Trophoblast cell (in vitro differentiated cells and primary cell): Measurements from ENCODE around the gene ANKRD61.
A peak's percentile ranks its signal among the peaks of the same experiment; 100 is the strongest.
"Not testable (repeated sequence)": the region's sequence is repeated elsewhere in the genome, so short reads cannot be mapped to it uniquely, and the experiment has no call there.

Experiments
- DNase-seq, 2 donors: peaks; one replicate each; pipeline ENCODE4 v3.0.0-alpha.2; 2016
- H2AFZ ChIP-seq: 2 replicates; pipeline ENCODE4 v1.6.1; 2013; ENCODE audit warnings: low read length, moderate library complexity, mild to moderate bottlenecking; ENCODE audit not compliant: insufficient read depth, poor library complexity
- H2AK5ac ChIP-seq: 2 replicates; pipeline ENCODE4 v1.6.1; 2013; ENCODE audit warnings: mild to moderate bottlenecking, low read length
- H2BK120ac ChIP-seq: 2 replicates; pipeline ENCODE4 v1.6.1; 2013; ENCODE audit warnings: low read length, mild to moderate bottlenecking, moderate library complexity; ENCODE audit not compliant: insufficient read depth, poor library complexity
- H2BK12ac ChIP-seq: 2 replicates; pipeline ENCODE4 v1.6.1; 2013; ENCODE audit warnings: mild to moderate bottlenecking, low read length, moderate library complexity
- H2BK5ac ChIP-seq: 2 replicates; pipeline ENCODE4 v1.6.1; 2013; ENCODE audit warnings: low read length, low read depth, moderate library complexity, mild to moderate bottlenecking; ENCODE audit not compliant: poor library complexity
- H3K14ac ChIP-seq: 2 replicates; pipeline ENCODE4 v1.6.1; 2013; ENCODE audit warnings: mild to moderate bottlenecking, low read length
- H3K18ac ChIP-seq: 2 replicates; pipeline ENCODE4 v1.6.1; 2013; ENCODE audit warnings: mild to moderate bottlenecking, low read length
- H3K23ac ChIP-seq: 2 replicates; pipeline ENCODE4 v1.6.1; 2013; ENCODE audit warnings: low read length
- H3K27ac ChIP-seq: 2 replicates; pipeline ENCODE4 v1.5.1; 2013; ENCODE audit warnings: low read depth, mild to moderate bottlenecking, inconsistent platforms, low read length, moderate library complexity
- H3K27me3 ChIP-seq: 2 replicates; pipeline ENCODE4 v1.6.1; 2013; ENCODE audit warnings: inconsistent platforms, mild to moderate bottlenecking, low read length, moderate library complexity; ENCODE audit not compliant: insufficient read depth
- H3K36me3 ChIP-seq, 2 experiments: 1 replicate in 1 of 2; 2 replicates in 1 of 2; pipeline ENCODE4 v1.6.1; 2013; ENCODE audit warnings: low read length in 2 of 2, mild to moderate bottlenecking in 2 of 2, moderate library complexity in 1 of 2; ENCODE audit not compliant: insufficient read depth in 2 of 2, control insufficient read depth in 1 of 2
- H3K4ac ChIP-seq: 2 replicates; pipeline ENCODE4 v1.6.1; 2013; ENCODE audit warnings: low read depth, mild to moderate bottlenecking, low read length, moderate library complexity
- H3K4me1 ChIP-seq, 2 experiments: 1 replicate in 1 of 2; 2 replicates in 1 of 2; pipeline ENCODE4 v1.6.1; 2013; ENCODE audit warnings: low read length in 2 of 2, mild to moderate bottlenecking in 2 of 2, moderate library complexity in 1 of 2; ENCODE audit not compliant: insufficient read depth in 2 of 2, control insufficient read depth in 1 of 2
- H3K4me2 ChIP-seq: 2 replicates; pipeline ENCODE4 v1.6.1; 2013; ENCODE audit warnings: inconsistent platforms, mild to moderate bottlenecking, low read length, moderate library complexity
- H3K4me3 ChIP-seq: 2 replicates; pipeline ENCODE4 v1.5.1; 2013; ENCODE audit warnings: mild to moderate bottlenecking, low read depth, low read length, inconsistent platforms
- H3K79me1 ChIP-seq: one replicate; pipeline ENCODE4 v1.6.1; 2013; ENCODE audit warnings: low read length
- H3K79me2 ChIP-seq: 2 replicates; pipeline ENCODE4 v1.6.1; 2013; ENCODE audit warnings: low read length, mild to moderate bottlenecking; ENCODE audit not compliant: control insufficient read depth, insufficient read depth, poor library complexity
- H3K9ac ChIP-seq: 2 replicates; pipeline ENCODE4 v1.6.1; 2013; ENCODE audit warnings: mild to moderate bottlenecking, low read length
- H3K9me3 ChIP-seq: 2 replicates; pipeline ENCODE4 v1.6.1; 2013; ENCODE audit warnings: low read depth, mild to moderate bottlenecking, control low read depth, inconsistent platforms, low read length; ENCODE audit not compliant: insufficient read depth
- H4K12ac ChIP-seq: 2 replicates; pipeline ENCODE4 v1.6.1; 2013; ENCODE audit warnings: low read depth, mild to moderate bottlenecking, low read length, moderate library complexity
- H4K8ac ChIP-seq: 2 replicates; pipeline ENCODE4 v1.6.1; 2013; ENCODE audit warnings: low read depth, mild to moderate bottlenecking, low read length, moderate library complexity
- H4K91ac ChIP-seq: one replicate; pipeline ENCODE4 v1.6.1; 2013; ENCODE audit warnings: low read depth, mild to moderate bottlenecking, low read length, moderate library complexity
- WGBS: extraction: QIAGEN DNeasy Blood & Tissue Kit; methylation state at CpG from one replicate; pipeline ENCODE4 v1.1.7; 2013; ENCODE audit warnings: missing lambda C conversion rate; ENCODE audit not compliant: insufficient read length, insufficient coverage; ENCODE audit errors: extremely low coverage; 5-methylcytosine and 5-hydroxymethylcytosine counted together

Gene ANKRD61

DNA sequence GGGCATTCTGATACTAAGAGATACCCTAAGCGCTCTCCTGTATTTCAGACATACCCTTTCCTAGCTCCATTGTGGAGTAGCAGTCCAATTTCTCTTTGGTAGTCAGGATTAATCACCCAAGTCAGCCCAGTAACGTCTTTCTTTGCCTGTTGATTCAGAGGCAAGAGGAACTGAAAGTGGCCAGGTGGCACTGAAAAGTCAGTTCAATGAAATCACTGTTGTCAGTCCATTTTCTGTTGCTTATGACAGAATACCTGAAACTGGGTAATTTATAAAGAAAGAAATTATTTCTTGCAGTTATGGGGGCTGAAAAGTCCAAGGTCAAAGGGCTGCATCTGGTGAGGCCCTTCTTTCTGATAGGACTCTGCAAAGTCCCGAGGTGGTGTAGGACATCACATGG lies 40.2 kb downstream of the ANKRD61 start:
- H3K79me2 ChIP-seq = no peaks in the 10 kb centered on the region
- H3K9ac ChIP-seq = no peak overlapping the region
- no peak overlapping the region for H3K23ac ChIP-seq
- H3K18ac ChIP-seq = no peak overlapping the region
- no peak overlapping the region for H3K4me3 ChIP-seq
- no peak overlapping the region for H4K12ac ChIP-seq
- peaks cover 3% of the 10 kb centered on the region for H3K79me1 ChIP-seq
- H3K4me2 ChIP-seq = no peak overlapping the region
- no CpG with 5 or more reads among the region's 3 CpGs for WGBS
- DNase-seq = no peak
- no peaks in the 10 kb centered on the region for H3K4me1 ChIP-seq
- H3K36me3 ChIP-seq = no peaks in the 10 kb centered on the region
- no peaks in the 10 kb centered on the region for H3K27me3 ChIP-seq
- no peak overlapping the region for H3K14ac ChIP-seq
- H2AK5ac ChIP-seq = no peak overlapping the region
- no peak overlapping the region for H4K8ac ChIP-seq
- no peak overlapping the region for H4K91ac ChIP-seq
- no peaks in the 10 kb centered on the region for H3K9me3 ChIP-seq
- H2AFZ ChIP-seq = no peak overlapping the region
- no peak overlapping the region for H2BK5ac ChIP-seq
- no peak overlapping the region for H3K4ac ChIP-seq
- H3K27ac ChIP-seq = no peak overlapping the region
- no peak overlapping the region for H2BK12ac ChIP-seq
- no peak overlapping the region for H2BK120ac ChIP-seq

DNA sequence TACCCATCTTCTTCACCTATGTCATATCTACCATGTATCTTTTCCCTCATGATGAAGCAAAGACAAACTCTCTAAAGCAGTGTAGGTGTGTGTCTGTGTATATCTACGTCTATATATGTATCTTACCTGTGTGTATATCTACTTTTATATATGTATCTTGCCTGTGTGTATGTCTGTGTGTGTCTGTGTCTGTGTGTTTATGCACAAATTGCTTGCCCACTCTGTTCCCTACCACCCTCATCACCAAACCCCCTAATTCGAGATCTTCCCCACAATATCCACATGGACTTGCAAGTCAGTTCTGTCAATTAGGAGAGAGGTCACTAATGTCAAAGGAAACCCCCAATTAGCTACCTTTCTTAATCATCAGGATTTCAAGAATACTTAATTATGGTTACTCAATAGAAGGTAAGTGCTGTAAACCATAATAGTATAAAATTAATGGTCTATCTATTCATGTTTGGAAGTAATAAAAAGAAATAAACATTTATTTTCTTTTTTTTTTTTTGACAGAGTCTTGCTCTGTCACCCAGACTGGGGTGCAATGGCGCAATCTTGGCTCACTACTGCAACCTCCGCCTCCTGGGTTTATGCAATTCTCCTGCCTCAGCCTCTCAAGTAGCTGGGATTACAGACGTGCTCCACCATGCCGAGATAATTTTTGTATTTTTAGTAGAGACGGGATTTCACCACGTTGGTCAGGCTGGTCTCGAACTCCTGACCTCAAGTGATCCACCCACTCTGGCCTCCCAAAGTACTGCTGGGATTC lies 43.6 kb downstream of the ANKRD61 start:
- Histone ChIP-seq H3K18ac (no peak overlapping the region), H3K27me3 (no peaks in the 10 kb centered on the region), H2BK5ac (no peak overlapping the region), H2BK120ac (no peak overlapping the region), H4K12ac (no peak overlapping the region), H3K4me1 (peaks cover 6 to 7% of the 10 kb centered on the region in 2 experiments), H3K4me2 (no peak overlapping the region), H3K4ac (no peak overlapping the region), H3K79me1 (peaks cover 8% of the 10 kb centered on the region), H3K9me3 (no peaks in the 10 kb centered on the region), H4K91ac (peak overlapping the region; percentile 29), H2AK5ac (no peak overlapping the region), H2AFZ (no peak overlapping the region), H4K8ac (no peak overlapping the region), H3K79me2 (no peaks in the 10 kb centered on the region), H3K14ac (no peak overlapping the region), H3K9ac (no peak overlapping the region), H3K4me3 (no peak overlapping the region), H3K36me3 (no peaks in the 10 kb centered on the region), H3K23ac (no peak overlapping the region), H3K27ac (no peak overlapping the region), H2BK12ac (peak overlapping the region; percentile 64)
- DNase-seq = no peak
- WGBS = no CpG with 5 or more reads among the region's 9 CpGs

DNA sequence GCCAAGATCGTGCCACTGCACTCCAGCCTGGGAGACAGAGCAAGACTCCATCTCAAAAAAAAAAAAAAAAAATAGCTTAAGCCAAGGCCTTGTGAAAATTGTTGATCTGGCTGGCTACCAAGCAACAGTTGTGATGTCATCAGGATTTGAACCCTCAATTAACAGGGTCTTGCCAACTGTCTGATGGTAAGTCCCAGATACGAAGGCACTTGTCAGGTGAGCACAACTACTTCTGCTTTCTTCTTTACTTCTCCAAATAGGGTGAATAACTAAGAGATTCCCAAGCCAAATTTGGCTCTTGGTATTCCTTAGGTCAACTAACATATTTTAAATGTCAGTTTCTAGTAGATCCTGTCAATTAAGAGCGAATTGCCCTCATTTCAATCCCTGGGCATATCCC lies 47.4 kb downstream of the ANKRD61 start:
- DNase-seq = no peak
- peaks cover 3% of the 10 kb centered on the region for H3K79me2 ChIP-seq
- WGBS = no CpG with 5 or more reads among the region's 3 CpGs
- no peak overlapping the region for H4K12ac ChIP-seq
- H3K9ac ChIP-seq = no peak overlapping the region
- H2BK12ac ChIP-seq = no peak overlapping the region
- no peak overlapping the region for H4K91ac ChIP-seq
- peaks cover 6 to 7% of the 10 kb centered on the region in 2 experiments for H3K4me1 ChIP-seq
- no peak overlapping the region for H2AFZ ChIP-seq
- H3K36me3 ChIP-seq = no peaks in the 10 kb centered on the region
- H3K4ac ChIP-seq = no peak overlapping the region
- H3K27ac ChIP-seq = no peak overlapping the region
- H3K27me3 ChIP-seq = no peaks in the 10 kb centered on the region
- H3K14ac ChIP-seq = no peak overlapping the region
- H3K18ac ChIP-seq = no peak overlapping the region
- no peak overlapping the region for H2AK5ac ChIP-seq
- no peak overlapping the region for H3K4me3 ChIP-seq
- H3K79me1 ChIP-seq = peaks cover 10% of the 10 kb centered on the region
- no peak overlapping the region for H4K8ac ChIP-seq
- no peaks in the 10 kb centered on the region for H3K9me3 ChIP-seq
- H3K4me2 ChIP-seq = no peak overlapping the region
- no peak overlapping the region for H2BK5ac ChIP-seq
- H2BK120ac ChIP-seq = no peak overlapping the region
- no peak overlapping the region for H3K23ac ChIP-seq

DNA sequence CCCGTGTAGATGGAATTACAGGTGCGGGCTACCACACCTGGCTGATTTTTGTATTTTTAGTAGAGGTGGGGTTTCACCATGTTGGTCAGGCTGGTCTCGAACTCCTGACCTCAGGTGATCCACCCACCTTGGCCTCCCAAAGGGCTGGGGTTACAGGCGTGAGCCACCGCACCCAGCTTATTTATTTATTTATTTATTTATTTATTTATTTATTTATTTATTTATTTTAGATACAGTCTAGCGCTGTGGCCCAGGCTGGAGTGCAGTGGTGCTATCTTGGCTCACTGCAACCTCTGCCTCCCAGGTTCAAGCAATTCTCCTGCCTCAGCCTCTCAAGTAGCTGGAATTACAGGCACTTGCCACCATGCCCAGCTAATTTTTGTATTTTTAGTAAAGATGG lies 51.9 kb downstream of the ANKRD61 start:
- H3K79me2 ChIP-seq, H3K79me1 ChIP-seq, H4K91ac ChIP-seq, H3K36me3 ChIP-seq, H3K4me1 ChIP-seq, H3K4me2 ChIP-seq, H2BK5ac ChIP-seq, H2AK5ac ChIP-seq, H2AFZ ChIP-seq, H3K23ac ChIP-seq, H4K8ac ChIP-seq, H3K18ac ChIP-seq, H3K27ac ChIP-seq, H3K9me3 ChIP-seq, H3K4me3 ChIP-seq, H2BK120ac ChIP-seq, H3K27me3 ChIP-seq, H4K12ac ChIP-seq, H2BK12ac ChIP-seq, H3K14ac ChIP-seq, H3K9ac ChIP-seq, H3K4ac ChIP-seq, DNase-seq: not testable (repeated sequence)
- no CpG with 5 or more reads among the region's 6 CpGs for WGBS
